Parathyroid adenoma (tissue), 2 donors: ENCODE results near the gene KANK2.

ENCODE experiments used
- H2AFZ ChIP-seq: fragments of 300-600 bp; sonication (generic); one replicate; pipeline ENCODE4 v1.7.0; 2017; ENCODE audit warnings: antibody characterized with exemption, mild to moderate bottlenecking
- H3K27ac ChIP-seq: fragments of 300-600 bp; sonication (generic); one replicate; pipeline ENCODE4 v1.7.0; 2017
- H3K27me3 ChIP-seq: fragments of 300-600 bp; sonication (generic); one replicate; pipeline ENCODE4 v1.7.0; 2017; ENCODE audit warnings: low read length; ENCODE audit not compliant: control insufficient read depth, insufficient read depth
- H3K36me3 ChIP-seq: fragments of 300-600 bp; sonication (generic); one replicate; pipeline ENCODE4 v1.7.0; 2017; ENCODE audit warnings: low read length; ENCODE audit not compliant: control insufficient read depth, insufficient read depth
- H3K4me1 ChIP-seq: fragments of 300-600 bp; sonication (generic); one replicate; pipeline ENCODE4 v1.7.0; 2017; ENCODE audit warnings: control low read depth
- H3K4me2 ChIP-seq: fragments of 300-600 bp; sonication (generic); one replicate; pipeline ENCODE4 v1.7.0; 2017; ENCODE audit warnings: low read length
- H3K4me3 ChIP-seq: fragments of 300-600 bp; sonication (generic); one replicate; pipeline ENCODE4 v1.7.0; 2017; ENCODE audit warnings: low read depth, low read length
- H3K79me2 ChIP-seq: fragments of 300-600 bp; sonication (generic); one replicate; pipeline ENCODE4 v1.7.0; 2017; ENCODE audit warnings: control low read depth
- H3K9ac ChIP-seq: fragments of 300-600 bp; sonication (generic); one replicate; pipeline ENCODE4 v1.7.0; 2017; ENCODE audit warnings: mild to moderate bottlenecking
- H3K9me3 ChIP-seq: fragments of 300-600 bp; sonication (generic); one replicate; pipeline ENCODE4 v1.7.0; 2017; ENCODE audit warnings: low read length; ENCODE audit not compliant: control insufficient read depth
- TF ChIP-seq, protein P1 (sequence below): fragments of 300-600 bp; sonication (generic); IDR thresholded peaks from one replicate; pipeline ENCODE4 v1.7.0; 2017; ENCODE audit warnings: antibody characterized with exemption, mild to moderate bottlenecking
- donor health status: primary hyperparathyroidism.

The KANK2 gene

DNA sequence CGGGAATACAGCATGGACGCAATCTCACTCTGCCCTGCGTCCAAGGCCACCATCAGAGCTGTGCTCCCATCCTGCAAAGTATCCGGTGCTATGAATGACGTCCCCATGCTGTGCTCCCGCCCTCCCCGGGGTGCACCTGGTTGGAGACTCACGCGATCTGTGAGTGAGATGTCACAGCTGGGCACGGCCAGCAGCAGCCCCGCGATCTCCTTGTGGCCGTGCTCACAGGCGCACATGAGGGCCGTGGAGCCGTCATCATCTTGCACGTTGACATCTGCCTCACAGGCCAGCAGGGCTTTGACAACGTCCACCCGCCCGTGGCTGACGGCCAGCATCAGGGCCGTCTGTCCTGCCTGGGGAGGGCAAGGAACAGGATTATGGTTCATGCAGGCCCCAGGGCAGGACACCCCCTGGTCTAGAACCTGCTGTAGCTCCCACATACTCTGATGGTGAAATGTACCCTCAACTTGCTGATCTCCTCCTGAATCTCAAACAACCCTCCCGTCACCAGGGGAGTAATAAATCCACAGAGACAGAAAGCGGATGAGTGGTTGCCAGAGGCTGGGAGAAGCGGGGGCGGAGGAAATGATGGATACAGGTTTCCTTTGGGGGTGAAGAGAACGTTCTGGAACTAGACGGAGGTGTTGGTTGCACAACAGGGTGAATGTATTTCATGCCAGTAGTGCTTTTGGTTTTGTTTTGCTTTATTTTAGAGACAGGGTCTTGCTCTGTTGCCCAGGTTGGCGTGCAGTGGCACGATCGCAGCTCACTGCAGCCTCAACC, 27.3 kb downstream of the KANK2 start:
- Histone ChIP-seq H3K9me3 (no peaks in the 10 kb centered on the region), H3K4me2 (no peak overlapping the region), H3K9ac (no peak overlapping the region), H3K36me3 (no peaks in the 10 kb centered on the region), H3K4me1 (no peaks in the 10 kb centered on the region), H3K4me3 (no peak overlapping the region), H2AFZ (no peak overlapping the region), H3K79me2 (no peaks in the 10 kb centered on the region), H3K27me3 (no peaks in the 10 kb centered on the region), H3K27ac (no peak overlapping the region)
- TF ChIP-seq, protein P1, sequence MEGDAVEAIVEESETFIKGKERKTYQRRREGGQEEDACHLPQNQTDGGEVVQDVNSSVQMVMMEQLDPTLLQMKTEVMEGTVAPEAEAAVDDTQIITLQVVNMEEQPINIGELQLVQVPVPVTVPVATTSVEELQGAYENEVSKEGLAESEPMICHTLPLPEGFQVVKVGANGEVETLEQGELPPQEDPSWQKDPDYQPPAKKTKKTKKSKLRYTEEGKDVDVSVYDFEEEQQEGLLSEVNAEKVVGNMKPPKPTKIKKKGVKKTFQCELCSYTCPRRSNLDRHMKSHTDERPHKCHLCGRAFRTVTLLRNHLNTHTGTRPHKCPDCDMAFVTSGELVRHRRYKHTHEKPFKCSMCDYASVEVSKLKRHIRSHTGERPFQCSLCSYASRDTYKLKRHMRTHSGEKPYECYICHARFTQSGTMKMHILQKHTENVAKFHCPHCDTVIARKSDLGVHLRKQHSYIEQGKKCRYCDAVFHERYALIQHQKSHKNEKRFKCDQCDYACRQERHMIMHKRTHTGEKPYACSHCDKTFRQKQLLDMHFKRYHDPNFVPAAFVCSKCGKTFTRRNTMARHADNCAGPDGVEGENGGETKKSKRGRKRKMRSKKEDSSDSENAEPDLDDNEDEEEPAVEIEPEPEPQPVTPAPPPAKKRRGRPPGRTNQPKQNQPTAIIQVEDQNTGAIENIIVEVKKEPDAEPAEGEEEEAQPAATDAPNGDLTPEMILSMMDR = no peak

DNA sequence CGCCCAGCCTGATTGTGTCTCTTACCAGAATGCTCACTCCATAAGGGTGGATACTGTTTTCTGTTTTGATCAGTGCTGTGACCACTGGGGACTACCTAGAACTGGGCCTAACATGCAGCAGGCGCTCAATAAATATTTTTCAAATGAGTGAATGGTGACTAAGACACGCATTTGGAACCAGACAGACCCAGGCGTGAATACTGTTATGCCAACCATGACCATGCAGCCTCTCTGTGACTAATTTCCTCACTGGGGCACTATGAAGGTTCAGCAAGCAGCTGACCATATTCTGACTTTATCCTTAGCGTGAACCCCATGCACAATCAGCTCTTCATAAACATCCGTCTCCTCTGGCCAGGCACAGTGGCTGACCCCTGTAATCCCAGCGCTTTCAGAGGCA, 28.8 kb downstream of the KANK2 start:
- Histone ChIP-seq H3K79me2 (no peaks in the 10 kb centered on the region), H3K4me2 (no peak overlapping the region), H3K4me1 (no peaks in the 10 kb centered on the region), H3K9me3 (no peaks in the 10 kb centered on the region), H3K27me3 (no peaks in the 10 kb centered on the region), H2AFZ (no peak overlapping the region), H3K9ac (no peak overlapping the region), H3K27ac (no peak overlapping the region), H3K36me3 (no peaks in the 10 kb centered on the region), H3K4me3 (no peak overlapping the region)
- TF ChIP-seq, protein P1 = no peak

DNA sequence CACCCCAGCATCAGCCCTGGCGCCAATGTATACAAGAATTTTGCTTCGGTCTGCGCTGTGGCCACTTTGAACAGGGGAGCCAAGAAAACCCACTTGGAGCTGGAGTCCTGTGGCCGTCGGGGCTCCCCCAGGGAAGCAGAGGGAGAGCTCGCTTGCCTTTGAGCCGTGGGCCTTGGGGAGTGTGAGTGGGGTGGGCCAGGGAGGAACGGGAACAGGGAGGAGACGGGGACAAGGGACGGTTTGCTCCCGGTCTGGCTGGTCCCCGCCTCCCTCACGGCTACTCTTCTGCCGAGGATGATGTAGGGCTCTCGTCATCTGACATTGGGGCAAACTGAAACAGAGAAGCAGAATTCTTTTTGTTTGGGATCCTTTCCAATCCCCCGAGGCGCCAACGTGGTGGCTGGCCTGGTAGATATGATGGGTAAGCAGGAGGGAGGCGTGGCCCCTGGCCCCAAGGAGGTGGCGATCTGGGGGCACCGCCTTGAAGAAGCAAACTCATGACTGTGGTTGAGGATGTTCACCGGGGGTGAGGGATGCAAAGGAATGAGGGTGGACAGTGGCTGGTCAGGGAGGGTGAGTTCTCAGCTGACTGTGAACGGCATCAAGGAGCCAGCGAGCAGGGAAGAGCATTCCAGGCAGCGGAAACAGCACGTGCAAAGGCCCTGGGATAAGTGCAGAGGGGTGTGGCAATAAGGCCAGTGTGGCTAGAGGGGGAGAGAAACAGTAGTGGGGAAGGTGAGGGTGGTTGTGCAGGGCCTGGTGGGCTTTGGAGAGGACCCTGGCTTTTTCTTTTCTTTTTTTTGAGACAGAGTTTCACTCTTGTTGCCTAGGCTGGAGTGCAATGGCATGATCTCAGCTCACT, 30.8 kb downstream of the KANK2 start:
- H3K9ac ChIP-seq = no peak overlapping the region
- TF ChIP-seq, protein P1 = no peak

DNA sequence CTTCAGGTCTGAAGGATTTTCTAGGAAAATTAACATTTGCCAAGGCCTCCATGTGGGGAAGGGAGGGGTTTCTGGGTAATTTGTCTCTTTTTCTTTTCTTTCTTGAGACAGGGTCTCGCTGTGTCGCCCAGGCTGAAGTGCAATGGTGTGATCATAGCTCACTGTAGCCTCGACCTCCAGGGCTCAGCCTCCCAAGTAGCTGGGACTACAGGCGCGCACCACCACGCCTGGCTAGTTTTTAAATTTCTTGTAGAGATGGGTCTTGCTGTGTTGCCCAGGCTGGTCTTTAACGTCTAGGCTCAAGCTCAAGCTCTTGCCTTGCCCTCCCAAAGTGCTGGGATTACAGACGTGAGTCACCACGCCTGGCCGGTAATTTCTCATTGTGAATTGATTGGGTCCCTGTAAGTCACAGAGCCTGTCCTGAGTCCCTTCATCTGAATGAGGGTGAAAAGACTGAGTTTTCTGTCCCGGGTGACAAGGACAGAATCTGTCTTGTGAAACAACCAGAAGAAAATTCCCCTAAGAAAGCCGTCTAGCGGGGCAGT, 31.8 kb downstream of the KANK2 start:
- Histone ChIP-seq H3K4me3 (no peak overlapping the region), H3K9ac (no peak overlapping the region), H3K9me3 (no peaks in the 10 kb centered on the region), H3K79me2 (no peaks in the 10 kb centered on the region), H3K36me3 (no peaks in the 10 kb centered on the region), H3K27me3 (no peaks in the 10 kb centered on the region), H2AFZ (no peak overlapping the region), H3K4me1 (no peaks in the 10 kb centered on the region), H3K27ac (no peak overlapping the region), H3K4me2 (no peak overlapping the region)
- TF ChIP-seq, protein P1 = no peak

More for the DNA sequence above, 30.8 kb downstream of the KANK2 start:
- no peaks in the 10 kb centered on the region for H3K9me3 ChIP-seq
- H3K79me2 ChIP-seq = no peaks in the 10 kb centered on the region
- no peak overlapping the region for H3K4me3 ChIP-seq
- no peaks in the 10 kb centered on the region for H3K4me1 ChIP-seq
- no peak overlapping the region for H3K4me2 ChIP-seq
- no peaks in the 10 kb centered on the region for H3K36me3 ChIP-seq
- no peaks in the 10 kb centered on the region for H3K27me3 ChIP-seq
- H3K27ac ChIP-seq = peak overlapping the region; percentile 24
- no peak overlapping the region for H2AFZ ChIP-seq
